ENCODE measurements around the gene SMAD9. TPM values are rescaled to one million over a fixed set of nuclear protein-coding genes. Genes with fewer than 3 reads are reported as not detected.

Gene SMAD9
- total and polyA plus RNA-seq, 4 donors: 2.5 to 35.0 (median 6.2) TPM

- WGBS, 2 donors: 83 to 91% methylated on average over 13 of the region's 13 CpGs
- Histone ChIP-seq H3K4me3 (no peak overlapping the region), H3K9me3 (ENCODE audit: control insufficient read depth in 4 of 4, insufficient read depth in 3 of 4, low read length in 3 of 4) (no peaks in the 10 kb centered on the region), H3K27ac (ENCODE audit: low read depth in 1 of 2, low read length in 1 of 2) (no peak overlapping the region), H3K4me1 (ENCODE audit: control insufficient read depth in 5 of 5, insufficient read depth in 5 of 5, low read length in 5 of 5) (peaks cover 0 to 3% (median 0%) of the 10 kb centered on the region in 5 donors), H3K36me3 (ENCODE audit: control insufficient read depth in 4 of 4, insufficient read depth in 4 of 4, low read length in 4 of 4) (peaks cover 0 to 34% (median 3%) of the 10 kb centered on the region in 4 donors), H3K27me3 (ENCODE audit: control insufficient read depth in 3 of 3, insufficient read depth in 3 of 3, low read length in 2 of 3) (no peaks in the 10 kb centered on the region), H3K9ac (ENCODE audit: insufficient read depth in 1 of 2, low read length in 2 of 2) (no peak overlapping the region)
- TF ChIP-seq CTCF (IDR thresholded peaks at IDR 0.05; ENCODE audit: control extremely low read depth, extremely low read depth): no peak
- no peak for DNase-seq
- no peak for ATAC-seq (ENCODE audit: insufficient read depth, low FRiP score)
Measured at GRCh38 chr13:36850790-36851438, 69.1 kb downstream of the SMAD9 start.

- ATAC-seq (ENCODE audit: insufficient read depth, low FRiP score) (no peak), DNase-seq (no peak)
- no peak overlapping the region for H3K27ac ChIP-seq (ENCODE audit: low read depth in 1 of 2, low read length in 1 of 2)
- H3K9me3 ChIP-seq (ENCODE audit: control insufficient read depth in 4 of 4, insufficient read depth in 3 of 4, low read length in 3 of 4): no peaks in the 10 kb centered on the region
- no peak for TF ChIP-seq CTCF (IDR thresholded peaks at IDR 0.05; ENCODE audit: control extremely low read depth, extremely low read depth)
- 67 to 75% methylated on average over 6 of the region's 6 CpGs for WGBS, 2 donors
- H3K27me3 ChIP-seq (ENCODE audit: control insufficient read depth in 3 of 3, insufficient read depth in 3 of 3, low read length in 2 of 3): no peaks in the 10 kb centered on the region
- no peak overlapping the region for H3K9ac ChIP-seq (ENCODE audit: insufficient read depth in 1 of 2, low read length in 2 of 2)
- peaks cover 0 to 33% (median 3%) of the 10 kb centered on the region in 4 donors for H3K36me3 ChIP-seq (ENCODE audit: control insufficient read depth in 4 of 4, insufficient read depth in 4 of 4, low read length in 4 of 4)
- peaks cover 0 to 3% (median 0%) of the 10 kb centered on the region in 5 donors for H3K4me1 ChIP-seq (ENCODE audit: control insufficient read depth in 5 of 5, insufficient read depth in 5 of 5, low read length in 5 of 5)
- H3K4me3 ChIP-seq: no peak overlapping the region
Measured at GRCh38 chr13:36848199-36848982, 71.6 kb downstream of the SMAD9 start.

GRCh38 chr13:36847606-36848005 lies 72.4 kb downstream of the SMAD9 start:
- H3K9ac ChIP-seq (ENCODE audit: insufficient read depth in 1 of 2, low read length in 2 of 2): no peak overlapping the region
- 54 to 68% methylated on average over 9 of the region's 9 CpGs for WGBS, 2 donors
- H3K4me3 ChIP-seq: no peak overlapping the region
- no peak for TF ChIP-seq CTCF (IDR thresholded peaks at IDR 0.05; ENCODE audit: control extremely low read depth, extremely low read depth)
- H3K27ac ChIP-seq (ENCODE audit: low read depth in 1 of 2, low read length in 1 of 2): no peak overlapping the region
- no peaks in the 10 kb centered on the region for H3K9me3 ChIP-seq (ENCODE audit: control insufficient read depth in 4 of 4, insufficient read depth in 3 of 4, low read length in 3 of 4)
- DNase-seq (peak in 1 of 3 donors; percentile 32), ATAC-seq (ENCODE audit: insufficient read depth, low FRiP score) (no peak)
- H3K4me1 ChIP-seq (ENCODE audit: control insufficient read depth in 5 of 5, insufficient read depth in 5 of 5, low read length in 5 of 5): peaks cover 0 to 3% (median 0%) of the 10 kb centered on the region in 5 donors
- peaks cover 0 to 26% (median 2%) of the 10 kb centered on the region in 4 donors for H3K36me3 ChIP-seq (ENCODE audit: control insufficient read depth in 4 of 4, insufficient read depth in 4 of 4, low read length in 4 of 4)
- H3K27me3 ChIP-seq (ENCODE audit: control insufficient read depth in 3 of 3, insufficient read depth in 3 of 3, low read length in 2 of 3): no peaks in the 10 kb centered on the region

Measured in lung (tissue), 12 donors.